Esophagus muscularis mucosa (tissue), 3 donors: ENCODE results near the gene PEX7.

ENCODE experiments used
- CTCF ChIP-seq, 3 experiments: fragments of 200-600 bp in 2 of 3; fragments of 450-650 bp in 1 of 3; sonication (generic) in 2 of 3; IDR thresholded peaks; one replicate each; pipeline ENCODE4 v1.5.1; 2017 to 2019; ENCODE audit warnings: antibody characterized with exemption in 3 of 3, mild to moderate bottlenecking in 2 of 3, moderate library complexity in 1 of 3
- POLR2A ChIP-seq: fragments of 450-650 bp; IDR thresholded peaks from one replicate; pipeline ENCODE4 v1.6.1; 2017; ENCODE audit warnings: antibody characterized with exemption, moderate library complexity, mild to moderate bottlenecking, low read depth
- POLR2AphosphoS5 ChIP-seq, 2 donors: sonication (generic); formaldehyde crosslinking; IDR thresholded peaks; one replicate each; pipeline ENCODE4 v1.6.1; 2017; ENCODE audit warnings: antibody characterized with exemption in 2 of 2

GRCh38 chr6:136809091-136809860 lies 13.1 kb upstream of the PEX7 start:
- no peak for TF ChIP-seq CTCF (IDR thresholded peaks at IDR 0.05)
- no peak for TF ChIP-seq POLR2A
- TF ChIP-seq POLR2AphosphoS5 (IDR thresholded peaks at IDR 0.05), result no peak
